Endothelial cell of umbilical vein (primary cell): ENCODE measurements around the gene SLC50A1. TPM values are rescaled to one million over a fixed set of nuclear protein-coding genes. Genes with fewer than 3 reads are reported as not detected.

ENCODE experiments used
- BruUV-seq: library from RNA; stranded (reverse); fragments of 400-500 nt; replicated peaks from 2 replicates; lab custom pipeline; 2021; lab: Mats Ljungman, UMichigan
- CTCF ChIA-PET: fragments of 300-600, 350-600 bp; sonication (Branson Sonifier 250); formaldehyde crosslinking; loops from one replicate; lab custom pipeline; 2021; ENCODE audit warnings: antibody characterized with exemption, inconsistent platforms; lab: Charles Lee
- POLR2A ChIA-PET: fragments of 300-600, 350-600 bp; sonication (Branson Sonifier 250); formaldehyde crosslinking; loops from one replicate; lab custom pipeline; 2021; ENCODE audit warnings: antibody characterized with exemption, inconsistent platforms; lab: Charles Lee
- DNase-seq: peaks from one replicate; pipeline ENCODE4 v3.0.0-alpha.2; 2011; ENCODE audit warnings: low read depth, low spot score
- FAIRE-seq: peaks from 2 replicates; lab custom pipeline; 2011; peaks lifted over from hg19 to GRCh38; lab: Jason Lieb, UNC
- H2AFZ ChIP-seq: 2 replicates; pipeline ENCODE4 v1.6.0; 2012; ENCODE audit warnings: low read depth, low read length, control low read depth, inconsistent platforms
- H3K27ac ChIP-seq: 2 replicates; pipeline ENCODE4 v1.5.1; 2011; ENCODE audit warnings: low read depth, mild to moderate bottlenecking, control low read depth, low read length, moderate library complexity; ENCODE audit not compliant: insufficient read depth
- H3K27me3 ChIP-seq, 2 experiments: 2 replicates each; pipeline versions ENCODE4 v1.6.0 to v1.6.1; 2011; ENCODE audit warnings: low read length in 2 of 2, mixed read lengths in 1 of 2; ENCODE audit not compliant: control insufficient read depth in 2 of 2, insufficient read depth in 2 of 2
- H3K36me3 ChIP-seq, 2 experiments: 2 replicates in 1 of 2; 3 replicates in 1 of 2; pipeline ENCODE4 v1.5.1; 2011; ENCODE audit warnings: low read length in 2 of 2, mild to moderate bottlenecking in 1 of 2, moderate library complexity in 1 of 2; ENCODE audit not compliant: control insufficient read depth in 2 of 2, insufficient read depth in 2 of 2; ENCODE audit errors: extremely low read depth in 1 of 2
- H3K4me1 ChIP-seq: 3 replicates; pipeline ENCODE4 v1.5.1; 2011; ENCODE audit warnings: mild to moderate bottlenecking, low read length; ENCODE audit not compliant: control insufficient read depth, insufficient read depth; ENCODE audit errors: extremely low read depth
- H3K4me2 ChIP-seq: 2 replicates; pipeline ENCODE4 v1.6.1; 2011; ENCODE audit warnings: low read length, control low read depth, mixed read lengths; ENCODE audit not compliant: insufficient read depth
- H3K4me3 ChIP-seq, 3 experiments: fragments of 200-600 bp in 1 of 3; sonication (generic), shearing (Covaris generic) in 1 of 3; replicated peaks in 1 of 3; 2 replicates each; pipeline ENCODE4 v1.5.1; 2011 to 2016; ENCODE audit warnings: control low read depth in 3 of 3, low read length in 3 of 3, mild to moderate bottlenecking in 2 of 3, inconsistent platforms in 1 of 3, low read depth in 1 of 3, moderate library complexity in 1 of 3; ENCODE audit not compliant: insufficient read depth in 1 of 3
- H3K79me2 ChIP-seq: 2 replicates; pipeline ENCODE4 v1.6.0; 2012; ENCODE audit warnings: low read length, inconsistent platforms; ENCODE audit not compliant: control insufficient read depth, insufficient read depth
- H3K9ac ChIP-seq: replicated peaks from 2 replicates; pipeline ENCODE3; 2011; ENCODE audit warnings: low read length, control low read depth; ENCODE audit not compliant: insufficient read depth; ENCODE audit errors: extremely low read depth
- H3K9me1 ChIP-seq: replicated peaks from 3 replicates; pipeline ENCODE4 v1.6.0; 2011; ENCODE audit warnings: mild to moderate bottlenecking, low read length; ENCODE audit not compliant: control insufficient read depth, insufficient read depth; ENCODE audit errors: extremely low read depth
- H3K9me3 ChIP-seq: replicated peaks from 2 replicates; pipeline ENCODE4 v1.5.1; 2012; ENCODE audit warnings: low read length, inconsistent platforms; ENCODE audit not compliant: control insufficient read depth, insufficient read depth
- H4K20me1 ChIP-seq: replicated peaks from 2 replicates; pipeline ENCODE3; 2011; ENCODE audit warnings: mild to moderate bottlenecking, low read length; ENCODE audit not compliant: control insufficient read depth, insufficient read depth; ENCODE audit errors: extremely low read depth
- EZH2 ChIP-seq: IDR thresholded peaks from 2 replicates; pipeline ENCODE4 v1.6.1; 2012; ENCODE audit warnings: borderline replicate concordance, low read depth, mild to moderate bottlenecking, moderate library complexity, low read length, inconsistent platforms; ENCODE audit not compliant: severe bottlenecking
- FOS ChIP-seq: IDR thresholded peaks from 2 replicates; pipeline ENCODE4 v1.6.1; 2011; ENCODE audit warnings: mild to moderate bottlenecking, low read length, moderate library complexity, borderline replicate concordance; ENCODE audit not compliant: insufficient read depth
- GATA2 ChIP-seq: IDR thresholded peaks from 2 replicates; pipeline ENCODE4 v1.7.0; 2011; ENCODE audit warnings: low read depth, mild to moderate bottlenecking, moderate library complexity, mixed read lengths, low read length; ENCODE audit not compliant: insufficient read length, insufficient read depth
- JUN ChIP-seq: IDR thresholded peaks from 2 replicates; pipeline ENCODE4 v1.6.1; 2011; ENCODE audit warnings: borderline replicate concordance, low read depth; ENCODE audit not compliant: insufficient read length, insufficient read depth
- MYC ChIP-seq: IDR thresholded peaks from one replicate; pipeline ENCODE4 v1.6.1; 2011; ENCODE audit warnings: mild to moderate bottlenecking, low read depth, low read length
- POLR2A ChIP-seq: IDR thresholded peaks from 2 replicates; pipeline ENCODE4 v1.6.1; 2012; ENCODE audit warnings: low read depth, mild to moderate bottlenecking, control low read depth, low read length
- POLR2AphosphoS5 ChIP-seq: IDR thresholded peaks from 2 replicates; pipeline ENCODE4 v1.6.1; 2012; ENCODE audit warnings: low read depth, mild to moderate bottlenecking, control low read depth, low read length, moderate library complexity; ENCODE audit not compliant: insufficient read depth
- dilution Hi-C: fragments of 300-500 bp; cut with MboI; formaldehyde crosslinking; loops from one replicate; pipeline ENCODE4 v1.15.0; 2019; ENCODE audit warnings: low sequenced_read_pairs; ENCODE audit not compliant: extremely low pct_ligation_motif_present
- intact Hi-C: fragments of 100-400 bp; cut with micrococcal nuclease; formaldehyde crosslinking; loops from one replicate; pipeline ENCODE4 v1.10.0; 2022
- polyA plus RNA-seq, 4 experiments: library from polyadenylated mRNA; depleted of rRNA in 3 of 4; stranded (reverse) in 3 of 4; unstranded in 1 of 4; fragments of >200 nt; gene quantifications; 2 replicates each; pipeline versions ENCODE4 v1.2.1 to v1.2.3, GENCODE V29; 2011 to 2012; ENCODE audit warnings: missing spikeins in 1 of 4
- total RNA-seq: library from RNA; stranded (reverse); gene quantifications from 2 replicates; pipeline ENCODE4 v1.2.3, GENCODE V29; 2021
- TF ChIP-seq, protein P1 (sequence below): IDR thresholded peaks from 2 replicates; pipeline ENCODE4 v1.6.1; 2011; ENCODE audit not compliant: insufficient read depth, insufficient read length
- TF ChIP-seq, protein P2 (sequence below), 2 donors: IDR thresholded peaks; 1 replicate in 1 of 2; 2 replicates in 1 of 2; pipeline ENCODE4 v1.5.1; 2011; ENCODE audit warnings: low read length in 2 of 2, mild to moderate bottlenecking in 2 of 2, moderate library complexity in 2 of 2, control low read depth in 1 of 2, inconsistent platforms in 1 of 2, low read depth in 1 of 2; ENCODE audit not compliant: insufficient read depth in 1 of 2; ENCODE audit errors: extremely low read depth in 1 of 2

Gene SLC50A1
- total and polyA plus RNA-seq, 2 donors (not counting 3 experiments of a cell fraction or from before 2014, with no cell fraction given), result 29.5 to 66.1 TPM

DNA sequence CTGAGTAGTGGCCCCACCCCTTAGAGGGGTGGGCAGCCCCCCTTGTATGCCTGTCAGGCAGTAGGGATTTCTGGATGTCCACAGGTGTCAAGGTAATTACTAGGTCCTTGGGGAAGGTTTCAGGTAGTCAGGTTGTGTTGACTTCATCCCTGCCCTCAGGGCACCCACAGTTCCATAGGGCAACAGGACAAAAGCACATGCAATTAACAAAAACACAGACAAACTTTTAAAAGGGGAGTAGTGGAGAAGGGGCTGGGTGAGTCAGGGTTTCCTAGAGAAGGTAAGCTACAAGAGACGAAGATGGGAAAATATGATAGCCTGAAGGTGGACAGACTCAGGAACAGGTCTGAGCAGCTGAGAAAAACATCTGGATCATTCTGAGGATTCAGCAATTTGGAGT lies 23.3 kb downstream of the SLC50A1 start:
- H3K27ac ChIP-seq, result no peak overlapping the region
- FAIRE-seq (no peak), DNase-seq (no peak)
- intact Hi-C loops, result no loop called here
- ChIA-PET CTCF (no interaction called here), POLR2A (no interaction called here)
- H3K79me2 ChIP-seq, result no peaks in the 10 kb centered on the region
- no peaks in the 10 kb centered on the region for H3K9me1 ChIP-seq
- no TSS peak for BruUV-seq
- H2AFZ ChIP-seq, result no peak overlapping the region
- H3K4me2 ChIP-seq, result no peak overlapping the region
- H3K36me3 ChIP-seq, result no peaks in the 10 kb centered on the region
- H3K9me3 ChIP-seq, result no peaks in the 10 kb centered on the region
- dilution Hi-C loops, result no loop called here
- TF ChIP-seq, protein P1, sequence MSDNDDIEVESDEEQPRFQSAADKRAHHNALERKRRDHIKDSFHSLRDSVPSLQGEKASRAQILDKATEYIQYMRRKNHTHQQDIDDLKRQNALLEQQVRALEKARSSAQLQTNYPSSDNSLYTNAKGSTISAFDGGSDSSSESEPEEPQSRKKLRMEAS, result no peak
- TF ChIP-seq POLR2AphosphoS5 (no peak), EZH2 (no peak), MYC (no peak), GATA2 (no peak), POLR2A (no peak), JUN (no peak), FOS (no peak)
- TF ChIP-seq, protein P2, sequence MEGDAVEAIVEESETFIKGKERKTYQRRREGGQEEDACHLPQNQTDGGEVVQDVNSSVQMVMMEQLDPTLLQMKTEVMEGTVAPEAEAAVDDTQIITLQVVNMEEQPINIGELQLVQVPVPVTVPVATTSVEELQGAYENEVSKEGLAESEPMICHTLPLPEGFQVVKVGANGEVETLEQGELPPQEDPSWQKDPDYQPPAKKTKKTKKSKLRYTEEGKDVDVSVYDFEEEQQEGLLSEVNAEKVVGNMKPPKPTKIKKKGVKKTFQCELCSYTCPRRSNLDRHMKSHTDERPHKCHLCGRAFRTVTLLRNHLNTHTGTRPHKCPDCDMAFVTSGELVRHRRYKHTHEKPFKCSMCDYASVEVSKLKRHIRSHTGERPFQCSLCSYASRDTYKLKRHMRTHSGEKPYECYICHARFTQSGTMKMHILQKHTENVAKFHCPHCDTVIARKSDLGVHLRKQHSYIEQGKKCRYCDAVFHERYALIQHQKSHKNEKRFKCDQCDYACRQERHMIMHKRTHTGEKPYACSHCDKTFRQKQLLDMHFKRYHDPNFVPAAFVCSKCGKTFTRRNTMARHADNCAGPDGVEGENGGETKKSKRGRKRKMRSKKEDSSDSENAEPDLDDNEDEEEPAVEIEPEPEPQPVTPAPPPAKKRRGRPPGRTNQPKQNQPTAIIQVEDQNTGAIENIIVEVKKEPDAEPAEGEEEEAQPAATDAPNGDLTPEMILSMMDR (IDR thresholded peaks at IDR 0.05; ENCODE audit: extremely low read depth in 1 of 2, insufficient read depth in 1 of 2, low read depth in 1 of 2, low read length in 2 of 2), result no peak
- H4K20me1 ChIP-seq, result no peaks in the 10 kb centered on the region
- H3K27me3 ChIP-seq, result no peaks in the 10 kb centered on the region
- no peak overlapping the region for H3K4me3 ChIP-seq
- no peak overlapping the region for H3K9ac ChIP-seq
- H3K4me1 ChIP-seq, result no peaks in the 10 kb centered on the region
